Gastrocnemius medialis (tissue), 4 donors: ENCODE results near the gene SNX32. TPM values are rescaled to one million over a fixed set of nuclear protein-coding genes. Genes with fewer than 3 reads are reported as not detected.

Experiments
- ATAC-seq, 2 donors: fragments of 150-250 bp; one replicate each; pipeline ENCODE4 v1.9.1; 2016
- DNase-seq, 2 donors: peaks; one replicate each; pipeline ENCODE4 v3.0.0-alpha.2; 2019
- H3K27ac ChIP-seq, 4 donors: fragments of 200-600 bp; sonication (generic); 1 replicate in 1 of 4; 2 replicates in 3 of 4; pipeline ENCODE4 v1.5.1; 2016 to 2018; ENCODE audit warnings: mild to moderate bottlenecking in 2 of 4, moderate library complexity in 1 of 4
- H3K27me3 ChIP-seq, 3 donors: fragments of 200-600 bp; sonication (generic) in 2 of 3; 1 replicate in 1 of 3; 2 replicates in 2 of 3; pipeline versions ENCODE4 v1.5.1 to v1.6.0; 2016 to 2019; ENCODE audit warnings: mild to moderate bottlenecking in 1 of 3, moderate library complexity in 1 of 3
- H3K36me3 ChIP-seq, 2 donors: fragments of 200-600 bp; sonication (generic) in 1 of 2; one replicate each; pipeline ENCODE4 v1.5.1; 2017 to 2018
- H3K4me1 ChIP-seq, 2 donors: fragments of 200-600 bp; sonication (generic) in 1 of 2; one replicate each; pipeline ENCODE4 v1.5.1; 2016 to 2017; ENCODE audit warnings: mild to moderate bottlenecking in 2 of 2
- H3K4me3 ChIP-seq, 4 donors: fragments of 200-600 bp; sonication (generic) in 3 of 4; 1 replicate in 1 of 4; 2 replicates in 3 of 4; pipeline ENCODE4 v1.5.1; 2016 to 2019; ENCODE audit warnings: mild to moderate bottlenecking in 2 of 4
- H3K9me3 ChIP-seq, 3 donors: fragments of 200-600 bp; sonication (generic) in 2 of 3; 1 replicate in 1 of 3; 2 replicates in 2 of 3; pipeline ENCODE4 v1.5.1; 2016 to 2019
- POLR2A ChIP-seq, 2 donors: fragments of 450-650 bp; IDR thresholded peaks; one replicate each; pipeline ENCODE4 v1.6.1; 2017; ENCODE audit warnings: antibody characterized with exemption in 2 of 2, mild to moderate bottlenecking in 2 of 2, moderate library complexity in 2 of 2
- in situ Hi-C, 4 donors: fragments of 200-750 bp; cut with MboI; loops; one replicate each; pipeline versions ENCODE4 v1.15.0 to v1.8.0; 2017; ENCODE audit warnings: low sequenced_read_pairs in 4 of 4
- intact Hi-C: fragments of 100-400 bp; cut with DNase I; formaldehyde crosslinking; loops from one replicate; pipeline ENCODE4 v1.15.1; 2023; ENCODE audit warnings: low total_unique reads
- total RNA-seq, 4 donors: library from RNA; depleted of rRNA; stranded (reverse); fragments of >200 nt; gene quantifications; one replicate each; pipeline versions ENCODE4 v1.1.0 to v1.2.3, GENCODE V29; 2016
- TF ChIP-seq, protein P1 (sequence below), 5 experiments: fragments of 450-650 bp in 3 of 5; fragments of 200-600 bp in 2 of 5; sonication (generic) in 2 of 5; IDR thresholded peaks in 4 of 5; conservative IDR thresholded peaks in 1 of 5; 1 replicate in 4 of 5; 2 replicates in 1 of 5; pipeline ENCODE4 v1.5.1; 2016 to 2019; ENCODE audit warnings: antibody characterized with exemption in 5 of 5, mild to moderate bottlenecking in 3 of 5, moderate library complexity in 3 of 5

The SNX32 gene
- total RNA-seq, 4 donors from 2014 or later: 0.11 TPM; not detected in 3

DNA sequence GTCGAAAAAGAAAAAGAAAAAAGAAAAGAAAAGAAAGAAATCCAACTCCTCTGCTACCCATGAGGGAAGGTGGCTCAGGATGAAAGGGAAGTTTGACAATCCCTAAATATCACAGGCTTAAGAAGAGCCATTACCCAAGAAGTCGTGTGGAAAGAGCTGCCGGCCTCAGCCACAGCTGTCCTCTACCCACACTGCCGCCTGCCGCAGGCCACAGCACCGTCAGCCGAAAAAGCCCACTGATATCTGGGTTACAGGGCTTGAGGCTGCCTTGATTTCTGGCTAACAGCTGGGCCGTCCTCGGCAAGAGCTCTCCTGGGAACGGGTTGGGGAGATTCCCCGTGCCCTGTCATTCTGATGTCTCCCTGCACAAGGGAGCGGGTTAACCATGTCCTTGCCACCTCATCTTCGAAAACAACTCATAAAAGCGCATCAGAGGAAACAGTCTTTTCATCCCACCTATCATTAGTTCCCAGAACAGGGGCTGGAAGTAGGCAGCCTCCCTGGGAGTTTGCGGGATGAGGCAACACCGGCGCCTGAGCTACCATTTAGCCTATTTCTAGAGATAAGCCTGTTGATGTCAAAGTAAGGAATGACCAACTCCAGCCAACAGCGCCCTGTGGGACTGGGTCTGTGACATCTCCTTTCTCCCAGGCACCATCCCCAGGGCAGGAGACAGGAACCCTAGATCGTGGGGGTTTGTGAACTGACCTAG lies 21.8 kb upstream of the SNX32 start:
- ATAC-seq: no peak

DNA sequence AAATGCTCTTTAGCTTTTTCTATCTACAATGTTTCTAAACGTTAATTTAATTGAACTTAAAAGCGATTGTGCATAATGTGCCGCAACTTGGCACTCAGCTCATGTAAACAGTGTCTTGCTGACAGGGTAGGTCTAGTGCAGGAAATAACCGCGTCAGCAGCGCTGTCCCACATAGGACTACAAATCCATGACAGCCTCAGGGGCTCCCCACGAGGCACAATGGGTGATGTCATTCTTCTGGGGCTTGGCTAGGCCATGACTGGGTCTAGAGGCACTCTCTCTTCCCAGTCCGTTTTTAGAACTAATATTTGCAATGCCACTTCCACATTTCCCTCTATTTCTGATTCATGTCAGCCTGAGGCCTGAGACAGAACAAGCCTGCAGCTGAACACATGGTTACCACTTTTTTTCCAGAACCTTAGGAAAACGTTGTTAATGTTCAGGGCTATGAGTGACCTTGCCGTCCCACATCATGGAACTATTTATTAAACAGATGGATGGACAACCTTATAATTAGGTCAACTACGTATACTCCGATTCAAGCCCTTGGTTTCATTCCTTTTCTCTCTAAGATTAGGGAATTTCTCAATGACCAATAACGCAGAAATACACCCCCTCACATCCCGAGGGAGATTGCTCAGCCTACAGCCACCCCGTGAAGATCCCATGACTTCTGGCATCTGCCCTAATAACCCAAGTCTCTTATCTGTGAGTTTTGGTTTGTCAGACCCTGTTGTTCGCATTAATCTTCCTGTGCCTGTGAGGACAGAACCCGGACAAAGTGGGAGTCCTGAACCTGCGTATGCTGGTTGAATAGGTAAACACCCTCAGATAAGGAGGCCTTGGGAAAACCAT lies 19.4 kb upstream of the SNX32 start:
- TF ChIP-seq, protein P1, sequence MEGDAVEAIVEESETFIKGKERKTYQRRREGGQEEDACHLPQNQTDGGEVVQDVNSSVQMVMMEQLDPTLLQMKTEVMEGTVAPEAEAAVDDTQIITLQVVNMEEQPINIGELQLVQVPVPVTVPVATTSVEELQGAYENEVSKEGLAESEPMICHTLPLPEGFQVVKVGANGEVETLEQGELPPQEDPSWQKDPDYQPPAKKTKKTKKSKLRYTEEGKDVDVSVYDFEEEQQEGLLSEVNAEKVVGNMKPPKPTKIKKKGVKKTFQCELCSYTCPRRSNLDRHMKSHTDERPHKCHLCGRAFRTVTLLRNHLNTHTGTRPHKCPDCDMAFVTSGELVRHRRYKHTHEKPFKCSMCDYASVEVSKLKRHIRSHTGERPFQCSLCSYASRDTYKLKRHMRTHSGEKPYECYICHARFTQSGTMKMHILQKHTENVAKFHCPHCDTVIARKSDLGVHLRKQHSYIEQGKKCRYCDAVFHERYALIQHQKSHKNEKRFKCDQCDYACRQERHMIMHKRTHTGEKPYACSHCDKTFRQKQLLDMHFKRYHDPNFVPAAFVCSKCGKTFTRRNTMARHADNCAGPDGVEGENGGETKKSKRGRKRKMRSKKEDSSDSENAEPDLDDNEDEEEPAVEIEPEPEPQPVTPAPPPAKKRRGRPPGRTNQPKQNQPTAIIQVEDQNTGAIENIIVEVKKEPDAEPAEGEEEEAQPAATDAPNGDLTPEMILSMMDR (IDR thresholded peaks at IDR 0.05 in 4 of 5, conservative IDR thresholded peaks at IDR 0.05 in 1 of 5): no peak
- TF ChIP-seq POLR2A (IDR thresholded peaks at IDR 0.05): no peak
- intact Hi-C loops (no loop called here), in situ Hi-C loops (no loop called here)
- peaks cover 0 to 7% (median 6%) of the 10 kb centered on the region in 3 donors for H3K27me3 ChIP-seq
- H3K4me1 ChIP-seq: peaks cover 5 to 6% of the 10 kb centered on the region in 2 donors
- H3K4me3 ChIP-seq: no peak overlapping the region
- H3K36me3 ChIP-seq: no peaks in the 10 kb centered on the region
- DNase-seq (no peak), ATAC-seq (no peak)
- H3K27ac ChIP-seq: no peak overlapping the region
- H3K9me3 ChIP-seq: no peaks in the 10 kb centered on the region

More for the DNA sequence above, 21.8 kb upstream of the SNX32 start:
- no peaks in the 10 kb centered on the region for H3K4me1 ChIP-seq
- in situ Hi-C loops: no loop called here
- H3K27me3 ChIP-seq: peaks cover 11 to 26% (median 23%) of the 10 kb centered on the region in 3 donors
- no peak for DNase-seq
- intact Hi-C loops: no loop called here
- no peak overlapping the region for H3K27ac ChIP-seq
- no peaks in the 10 kb centered on the region for H3K36me3 ChIP-seq
- H3K4me3 ChIP-seq: no peak overlapping the region
- TF ChIP-seq POLR2A (IDR thresholded peaks at IDR 0.05): no peak
- TF ChIP-seq, protein P1 (IDR thresholded peaks at IDR 0.05 in 4 of 5, conservative IDR thresholded peaks at IDR 0.05 in 1 of 5): no peak
- H3K9me3 ChIP-seq: no peaks in the 10 kb centered on the region

DNA sequence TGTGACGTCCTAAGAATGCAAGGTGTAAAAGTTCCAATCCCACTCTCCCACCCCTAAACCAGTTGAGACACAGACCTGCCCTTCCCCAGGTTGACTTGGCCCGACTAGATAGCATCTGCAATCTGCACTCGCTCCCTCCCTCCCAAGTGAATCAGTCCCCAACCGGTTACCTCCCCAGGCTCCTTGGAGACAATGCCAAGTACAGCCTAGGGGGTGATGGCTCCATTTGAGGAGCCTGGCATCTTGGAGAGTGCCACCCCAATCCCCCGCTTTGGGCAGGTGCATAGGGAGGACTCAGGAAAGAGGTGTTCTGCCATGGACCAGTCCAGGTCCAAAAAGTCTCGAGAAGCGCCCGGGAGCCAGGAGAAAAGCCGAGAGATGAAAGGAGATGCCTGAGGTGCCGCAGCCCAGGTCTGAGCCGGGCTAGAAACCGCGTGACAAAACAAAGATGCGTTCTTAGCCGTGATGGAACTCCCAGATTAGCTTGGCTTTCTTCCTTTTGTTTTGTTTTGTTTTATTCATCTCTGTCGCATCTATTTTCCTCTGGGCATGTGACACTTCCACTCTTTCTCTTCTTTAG lies 18.7 kb upstream of the SNX32 start:
- no peak overlapping the region for H3K4me3 ChIP-seq
- DNase-seq (no peak), ATAC-seq (no peak)
- H3K27ac ChIP-seq: no peak overlapping the region
- no peaks in the 10 kb centered on the region for H3K9me3 ChIP-seq
- peaks cover 5 to 6% of the 10 kb centered on the region in 2 donors for H3K4me1 ChIP-seq
- no peaks in the 10 kb centered on the region for H3K36me3 ChIP-seq
- in situ Hi-C loops: loop anchor here in 3 of 4 donors (5.0 kb wide), 2 partner anchors 43 to 103 kb away; partner anchors contain the start of gene KAT5 (in 2 of the 3)
- H3K27me3 ChIP-seq: peaks cover 0 to 7% (median 5%) of the 10 kb centered on the region in 3 donors
- intact Hi-C loops: no loop called here
- TF ChIP-seq, protein P1 (IDR thresholded peaks at IDR 0.05 in 4 of 5, conservative IDR thresholded peaks at IDR 0.05 in 1 of 5): no peak
- TF ChIP-seq POLR2A (IDR thresholded peaks at IDR 0.05): no peak

DNA sequence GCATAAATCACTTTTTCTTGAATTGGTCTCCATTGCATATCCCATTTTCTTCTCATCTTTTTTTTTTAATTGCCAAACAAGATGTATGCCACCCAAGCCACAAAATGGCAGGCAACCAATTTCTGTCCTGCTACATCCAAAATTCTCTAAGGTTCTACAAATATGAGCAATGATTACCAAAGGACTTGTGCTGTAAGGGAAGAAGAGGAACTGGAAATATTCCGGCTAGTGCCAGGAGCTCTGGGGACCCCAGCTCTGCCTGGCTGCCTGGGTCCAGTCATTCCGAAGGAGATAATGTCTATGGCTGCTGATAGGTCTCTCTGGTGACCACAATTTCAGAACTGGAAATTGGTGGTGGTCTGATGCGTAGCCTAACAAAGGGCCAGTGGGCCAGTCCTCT lies 17.1 kb upstream of the SNX32 start:
- in situ Hi-C loops: loop anchor here in 3 of 4 donors (5.0 kb wide), 2 partner anchors 44 to 104 kb away; partner anchors contain the start of gene KAT5 (in 2 of the 3)
- H3K27me3 ChIP-seq: no peaks in the 10 kb centered on the region

More for the DNA sequence above, 17.1 kb upstream of the SNX32 start:
- intact Hi-C loops: no loop called here
- DNase-seq (no peak), ATAC-seq (no peak)
- no peaks in the 10 kb centered on the region for H3K36me3 ChIP-seq
- no peak overlapping the region for H3K27ac ChIP-seq
- no peak overlapping the region for H3K4me3 ChIP-seq
- H3K4me1 ChIP-seq: peaks cover 5 to 6% of the 10 kb centered on the region in 2 donors
- no peak for TF ChIP-seq POLR2A (IDR thresholded peaks at IDR 0.05)
- H3K9me3 ChIP-seq: no peaks in the 10 kb centered on the region
